Thyroid gland (tissue), 4 donors: ENCODE results near the gene POU2AF1.

Experiments used
- CTCF ChIP-seq, 6 experiments: fragments of 200-600 bp in 3 of 6; fragments of 450-650 bp in 3 of 6; sonication (generic) in 3 of 6; IDR thresholded peaks; one replicate each; pipeline ENCODE4 v1.5.1; 2016 to 2019; ENCODE audit warnings: antibody characterized with exemption in 6 of 6, mild to moderate bottlenecking in 2 of 6, inconsistent platforms in 1 of 6, moderate library complexity in 1 of 6
- POLR2A ChIP-seq, 2 donors: fragments of 450-650 bp; IDR thresholded peaks; one replicate each; pipeline ENCODE4 v1.6.1; 2017; ENCODE audit warnings: antibody characterized with exemption in 2 of 2, mild to moderate bottlenecking in 2 of 2, moderate library complexity in 1 of 2

- TF ChIP-seq CTCF (IDR thresholded peaks at IDR 0.05) (no peak), POLR2A (IDR thresholded peaks at IDR 0.05) (no peak)
These were observed 48.4 kb upstream of the POU2AF1 start for GRCh38 chr11:111427471-111427912.
